GM21723 (cell line): ENCODE measurements around the gene PLEKHJ1.
A peak's percentile ranks its signal among the peaks of the same experiment; 100 is the strongest.

ENCODE experiments used
- ATAC-seq: cut with Tn5 transposase; IDR thresholded peaks from one replicate; pipeline ENCODE4 v1.9.1; 2021; ENCODE audit warnings: mild to moderate bottlenecking, moderate library complexity; ENCODE audit not compliant: unreplicated experiment

The PLEKHJ1 gene

GRCh38 chr19:2224754-2225349 is 11.3 kb downstream of the PLEKHJ1 start:
- no peak for ATAC-seq

- peak; percentile 39 for ATAC-seq
Observed at GRCh38 chr19:2223959-2224358, 12.2 kb downstream of the PLEKHJ1 start.

- no peak for ATAC-seq
Observed at GRCh38 chr19:2223391-2223790, 12.7 kb downstream of the PLEKHJ1 start.

GRCh38 chr19:2221918-2222317 is 14.2 kb downstream of the PLEKHJ1 start:
- ATAC-seq: no peak

- ATAC-seq: no peak
Observed at GRCh38 chr19:2221250-2221831, 14.8 kb downstream of the PLEKHJ1 start.

- no peak for ATAC-seq
Observed at GRCh38 chr19:2219726-2220125, 16.4 kb downstream of the PLEKHJ1 start.

DNA sequence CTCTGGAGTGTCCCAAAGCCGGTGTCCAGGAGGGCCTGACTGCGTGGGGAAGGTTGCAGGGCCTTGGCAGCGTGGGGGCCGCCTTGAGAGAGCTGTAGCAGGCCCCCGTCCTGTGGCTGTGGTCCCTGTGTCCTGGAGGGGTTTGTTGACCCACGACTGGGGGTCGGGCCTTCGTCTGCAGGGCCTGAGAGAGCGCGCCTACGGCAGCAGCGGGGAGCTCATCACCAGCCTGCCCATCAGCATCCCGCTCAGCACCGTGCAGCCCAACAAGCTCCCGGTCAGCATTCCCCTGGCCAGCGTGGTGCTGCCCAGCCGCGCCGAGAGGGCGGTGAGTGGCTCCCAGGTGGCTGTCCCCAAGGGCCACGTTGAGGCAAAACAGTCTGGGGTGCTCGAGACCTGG is 18.5 kb downstream of the PLEKHJ1 start:
- no peak for ATAC-seq

DNA sequence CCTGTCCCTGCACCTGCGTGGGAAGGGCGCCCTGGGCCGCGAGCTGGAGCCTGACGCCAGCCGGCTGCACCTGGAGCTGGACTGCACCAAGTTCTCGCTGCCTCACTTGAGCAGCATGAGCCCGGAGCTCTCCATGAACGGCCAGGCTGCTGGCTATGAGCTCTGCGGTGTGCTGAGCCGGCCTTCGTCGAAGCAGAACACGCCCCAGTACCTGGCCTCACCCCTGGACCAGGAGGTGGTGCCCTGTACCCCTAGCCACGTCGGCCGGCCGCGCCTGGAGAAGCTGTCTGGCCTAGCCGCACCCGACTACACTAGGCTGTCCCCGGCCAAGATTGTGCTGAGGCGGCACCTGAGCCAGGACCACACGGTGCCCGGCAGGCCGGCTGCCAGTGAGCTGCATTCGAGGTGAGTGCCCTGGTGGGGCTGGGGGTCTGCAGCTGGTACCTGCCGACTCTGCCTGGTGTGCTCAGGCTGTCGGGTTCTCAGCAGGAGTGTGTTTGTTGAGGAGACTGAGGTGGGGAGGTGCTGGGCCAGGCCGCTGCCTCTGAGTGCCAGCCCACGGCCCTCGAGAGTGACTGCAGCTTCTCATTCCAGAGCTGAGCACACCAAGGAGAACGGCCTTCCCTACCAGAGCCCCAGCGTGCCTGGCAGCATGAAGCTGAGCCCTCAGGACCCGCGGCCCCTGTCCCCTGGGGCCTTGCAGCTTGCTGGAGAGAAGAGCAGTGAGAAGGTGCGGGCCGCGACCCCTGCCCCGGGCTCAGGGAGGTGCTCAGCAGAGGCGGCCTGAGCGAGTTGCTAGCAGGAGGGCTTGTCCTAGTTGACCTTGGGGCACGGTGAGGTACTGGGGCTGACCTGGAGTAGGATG is 19.5 kb downstream of the PLEKHJ1 start:
- no peak for ATAC-seq

DNA sequence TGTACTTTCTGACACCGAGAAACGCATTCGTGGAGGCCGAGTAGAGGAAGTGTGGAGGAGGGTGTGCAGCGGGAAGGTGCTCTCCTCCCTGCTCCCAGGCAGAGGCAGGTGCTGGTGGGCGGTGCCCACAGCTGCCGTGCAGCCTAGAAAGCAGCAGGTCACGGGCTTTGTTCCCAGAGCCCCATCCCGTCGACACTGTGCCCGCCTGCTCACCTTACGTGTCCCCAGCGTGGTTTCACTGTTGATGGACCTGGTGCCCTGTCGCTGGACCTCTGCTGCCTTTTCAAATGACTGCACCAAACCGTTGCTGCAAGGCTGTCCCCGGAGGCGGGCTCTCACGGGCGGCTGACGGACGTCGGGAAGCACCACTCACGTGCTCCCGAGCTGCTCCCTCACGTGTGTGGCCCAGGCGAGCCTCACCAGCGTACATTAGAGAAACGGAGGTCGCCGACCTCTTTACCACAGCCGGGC is 20.8 kb downstream of the PLEKHJ1 start:
- ATAC-seq: no peak

- ATAC-seq: no peak
Observed at GRCh38 chr19:2214251-2214650, 21.9 kb downstream of the PLEKHJ1 start.

DNA sequence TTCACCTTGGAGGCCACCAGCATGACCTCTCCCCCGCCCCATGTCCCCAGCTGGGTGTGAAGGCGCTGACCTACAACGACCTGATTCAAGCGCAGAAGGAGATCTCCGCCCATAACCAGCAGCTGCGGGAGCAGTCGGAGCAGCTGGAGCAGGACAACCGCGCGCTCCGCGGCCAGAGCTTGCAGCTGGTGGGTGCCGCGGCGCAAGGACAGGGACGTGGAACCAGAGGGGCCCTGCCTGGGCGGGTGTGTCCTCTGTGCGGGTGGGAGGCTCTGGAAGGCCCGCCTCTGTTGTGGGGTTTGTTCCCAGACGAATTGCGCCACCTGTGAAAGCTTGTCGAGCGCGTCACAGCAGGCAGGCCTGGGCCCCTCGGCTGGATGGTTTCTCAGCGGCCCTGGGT is 22.3 kb downstream of the PLEKHJ1 start:
- no peak for ATAC-seq

GRCh38 chr19:2212861-2213711 is 23.0 kb downstream of the PLEKHJ1 start:
- no peak for ATAC-seq

DNA sequence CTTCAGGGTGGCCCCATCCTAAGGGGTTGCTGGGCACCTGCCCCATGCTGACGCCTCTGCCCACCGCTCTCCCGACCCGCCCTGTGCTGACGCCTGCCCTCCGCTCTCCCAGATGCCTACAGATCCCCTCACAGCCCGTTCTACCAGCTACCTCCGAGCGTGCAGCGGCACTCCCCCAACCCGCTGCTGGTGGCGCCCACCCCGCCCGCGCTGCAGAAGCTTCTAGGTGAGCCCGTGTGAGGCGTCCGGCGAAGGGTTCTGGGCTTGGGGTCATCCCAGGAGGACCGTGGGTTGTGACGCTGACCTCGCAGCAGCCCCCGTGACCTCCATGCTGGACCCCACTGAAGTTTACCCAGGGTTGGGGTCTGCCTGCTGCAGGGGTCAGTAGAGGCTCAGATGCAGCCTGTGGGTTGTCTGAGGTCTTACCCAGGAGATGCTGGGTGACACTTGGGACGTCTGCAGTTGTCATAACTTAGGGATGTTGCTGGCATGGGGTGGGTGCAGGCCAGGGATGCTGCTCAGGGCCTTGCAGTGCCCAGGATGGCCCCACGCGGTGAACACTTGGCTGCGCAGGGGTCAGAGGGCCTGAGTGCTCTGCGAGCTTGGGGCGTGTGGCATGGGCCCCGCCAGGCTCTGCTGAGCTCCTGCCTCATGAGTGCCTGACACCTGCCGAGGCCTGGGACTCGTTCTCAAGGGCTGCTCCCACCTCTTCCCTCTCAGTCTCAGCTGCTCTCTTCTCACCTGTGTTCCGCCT is 25.0 kb downstream of the PLEKHJ1 start:
- ATAC-seq: no peak

- no peak for ATAC-seq
Observed at GRCh38 chr19:2210206-2210605, 25.9 kb downstream of the PLEKHJ1 start.

GRCh38 chr19:2209408-2209807 is 26.7 kb downstream of the PLEKHJ1 start:
- no peak for ATAC-seq

GRCh38 chr19:2208975-2209374 is 27.2 kb downstream of the PLEKHJ1 start:
- no peak for ATAC-seq

GRCh38 chr19:2207991-2208860 is 27.9 kb downstream of the PLEKHJ1 start:
- no peak for ATAC-seq

DNA sequence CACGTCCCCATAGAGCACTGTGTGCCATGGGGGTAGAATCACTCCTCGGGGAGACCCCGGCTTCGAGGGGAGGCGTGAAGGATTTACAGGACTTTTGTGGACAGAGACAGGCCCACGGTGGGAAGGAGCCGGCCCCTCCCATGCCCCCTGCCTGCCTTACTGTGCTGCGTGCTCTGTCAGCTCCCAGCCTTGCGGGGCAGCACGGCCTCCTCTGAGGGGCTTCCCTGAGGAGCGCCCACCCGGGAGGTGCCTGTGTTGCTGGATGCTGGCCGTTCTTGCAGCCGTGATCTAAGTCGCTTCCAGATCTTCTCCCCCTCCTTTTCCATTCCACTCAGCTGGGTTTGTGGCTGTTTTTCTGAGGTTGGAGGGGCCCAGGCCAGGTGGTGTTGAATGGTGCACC is 29.1 kb downstream of the PLEKHJ1 start:
- no peak for ATAC-seq

- ATAC-seq: no peak
Observed at GRCh38 chr19:2202366-2202765, 33.8 kb downstream of the PLEKHJ1 start.
